ENCODE results near the gene FKBP7.

DNA sequence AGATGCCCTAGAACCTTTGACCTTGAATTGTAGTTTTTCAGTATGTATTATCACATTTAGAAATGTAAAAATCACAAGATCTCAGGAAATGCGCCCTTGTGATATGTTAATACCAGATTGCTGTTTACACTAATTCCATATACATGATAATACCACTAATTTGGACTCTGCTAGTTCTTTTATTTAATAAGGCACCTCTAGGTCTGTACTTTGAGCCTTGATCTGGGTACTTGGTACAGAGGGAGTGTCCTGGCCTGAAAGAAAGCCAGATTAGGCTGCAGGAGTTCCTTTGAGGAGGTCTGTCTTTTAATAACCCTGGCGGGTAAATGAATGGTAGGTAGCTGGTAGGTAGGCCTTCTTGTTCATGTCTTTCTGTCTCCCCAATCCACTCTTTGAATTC, 28.1 kb upstream of the FKBP7 start:
- TF ChIP-seq, protein P1, sequence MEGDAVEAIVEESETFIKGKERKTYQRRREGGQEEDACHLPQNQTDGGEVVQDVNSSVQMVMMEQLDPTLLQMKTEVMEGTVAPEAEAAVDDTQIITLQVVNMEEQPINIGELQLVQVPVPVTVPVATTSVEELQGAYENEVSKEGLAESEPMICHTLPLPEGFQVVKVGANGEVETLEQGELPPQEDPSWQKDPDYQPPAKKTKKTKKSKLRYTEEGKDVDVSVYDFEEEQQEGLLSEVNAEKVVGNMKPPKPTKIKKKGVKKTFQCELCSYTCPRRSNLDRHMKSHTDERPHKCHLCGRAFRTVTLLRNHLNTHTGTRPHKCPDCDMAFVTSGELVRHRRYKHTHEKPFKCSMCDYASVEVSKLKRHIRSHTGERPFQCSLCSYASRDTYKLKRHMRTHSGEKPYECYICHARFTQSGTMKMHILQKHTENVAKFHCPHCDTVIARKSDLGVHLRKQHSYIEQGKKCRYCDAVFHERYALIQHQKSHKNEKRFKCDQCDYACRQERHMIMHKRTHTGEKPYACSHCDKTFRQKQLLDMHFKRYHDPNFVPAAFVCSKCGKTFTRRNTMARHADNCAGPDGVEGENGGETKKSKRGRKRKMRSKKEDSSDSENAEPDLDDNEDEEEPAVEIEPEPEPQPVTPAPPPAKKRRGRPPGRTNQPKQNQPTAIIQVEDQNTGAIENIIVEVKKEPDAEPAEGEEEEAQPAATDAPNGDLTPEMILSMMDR (conservative IDR thresholded peaks at IDR 0.05; ENCODE audit: low read length) = no peak
- no peak for TF ChIP-seq EZH2phosphoT487 (IDR thresholded peaks at IDR 0.05; ENCODE audit: borderline replicate concordance, low read depth, low read length)

Measured in OCI-LY7 (cell line).